ENCODE data around the gene CDA. TPM values are rescaled to one million over a fixed set of nuclear protein-coding genes. Genes with fewer than 3 reads are reported as not detected.

The CDA gene
- total RNA-seq, 2 donors from 2014 or later = 29.1 to 110 TPM

- H3K4me1 ChIP-seq = no peaks in the 10 kb centered on the region
- H3K4me3 ChIP-seq = no peak overlapping the region
- H3K27ac ChIP-seq = no peak overlapping the region
- TF ChIP-seq CTCF (IDR thresholded peaks at IDR 0.05) = no peak
- no peak overlapping the region for H3K9ac ChIP-seq (ENCODE audit: low read depth in 2 of 2, low read length in 2 of 2)
- no peaks in the 10 kb centered on the region for H3K9me3 ChIP-seq
- no peaks in the 10 kb centered on the region for H3K27me3 ChIP-seq
- intact Hi-C loops (cut with DNase I) = no loop called here
- DNase-seq = no peak
- no peaks in the 10 kb centered on the region for H3K36me3 ChIP-seq
Measured at GRCh38 chr1:20666146-20666545, 77.2 kb downstream of the CDA start.

GRCh38 chr1:20666804-20667203 is 77.9 kb downstream of the CDA start:
- H3K27ac ChIP-seq = no peak overlapping the region
- TF ChIP-seq CTCF (IDR thresholded peaks at IDR 0.05) = no peak
- H3K9ac ChIP-seq (ENCODE audit: low read depth in 2 of 2, low read length in 2 of 2) = no peak overlapping the region
- H3K4me3 ChIP-seq = no peak overlapping the region
- no peaks in the 10 kb centered on the region for H3K36me3 ChIP-seq
- H3K9me3 ChIP-seq = no peaks in the 10 kb centered on the region
- no peaks in the 10 kb centered on the region for H3K4me1 ChIP-seq
- intact Hi-C loops (cut with DNase I) = no loop called here
- no peak for DNase-seq
- H3K27me3 ChIP-seq = no peaks in the 10 kb centered on the region

Other genes with a start within 250 kb of the CDA start
- gene CAMK2N1, start 102.9 kb upstream of the CDA start, total RNA-seq = 100 to 1,000 TPM; 133 to 182 TPM
- gene MUL1, start 80.9 kb upstream of the CDA start, total RNA-seq = 10 to 100 TPM; 29.8 to 34.1 TPM
- gene FAM43B, start 36.5 kb upstream of the CDA start, total RNA-seq = under 1 TPM; 0.16 to 0.27 TPM
- 100 to 1,000 TPM in 1 of 2 donors, 10 to 100 TPM in 1; 49.7 to 119 TPM for gene PINK1, start 44.4 kb downstream of the CDA start, total RNA-seq
- gene DDOST, start 72.3 kb downstream of the CDA start, total RNA-seq = 100 to 1,000 TPM; 233 to 364 TPM
- 1 to 10 TPM in 1 of 2 donors, under 1 TPM in 1; 0.27 to 1.4 TPM for gene KIF17, start 128.9 kb downstream of the CDA start, total RNA-seq
- under 1 TPM in 1 of 2 donors, not detected in 1; 0.12 TPM for gene SH2D5, start 143.6 kb downstream of the CDA start, total RNA-seq
- 100 to 1,000 TPM; 165 to 210 TPM for gene HP1BP3, start 198.2 kb downstream of the CDA start, total RNA-seq

Data from colonic mucosa (tissue), 4 donors.